ENCODE measurements around the gene PDS5B.

PDS5B gene

GRCh38 chr13:32587811-32588170, 1.5 kb downstream of the PDS5B start:
- Histone ChIP-seq H3K4me1 (ENCODE audit: control insufficient read depth, low read length) (peaks cover 28% of the 10 kb centered on the region), H3K79me2 (ENCODE audit: control insufficient read depth, low read length) (peaks cover 58% of the 10 kb centered on the region), H3K4me2 (ENCODE audit: low read length) (peak overlapping the region; percentile 77), H4K20me1 (ENCODE audit: control insufficient read depth, insufficient read depth, low read depth, low read length) (peaks cover 22% of the 10 kb centered on the region), H3K4me3 (ENCODE audit: low read length) (peak overlapping the region; percentile 89), H3K36me3 (ENCODE audit: control insufficient read depth, low read length) (peaks cover 9% of the 10 kb centered on the region), H3K9me3 (ENCODE audit: control insufficient read depth, insufficient read depth, low read length) (no peaks in the 10 kb centered on the region), H3K27ac (ENCODE audit: low read depth, low read length) (peak overlapping the region; percentile 72), H3F3A (ENCODE audit: control insufficient read depth, insufficient read depth) (no peaks in the 10 kb centered on the region), H3K27me3 (ENCODE audit: control insufficient read depth, low read length) (no peaks in the 10 kb centered on the region), H3K9me2 (replicated peaks; ENCODE audit: control insufficient read depth, low read length) (no peaks in the 10 kb centered on the region)
- TF ChIP-seq EZH2phosphoT487 (IDR thresholded peaks at IDR 0.05; ENCODE audit: borderline replicate concordance, low read length) (no peak), CTCF (IDR thresholded peaks at IDR 0.05; ENCODE audit: low read depth, low read length, poor library complexity, severe bottlenecking) (no peak)

GRCh38 chr13:32588736-32589135, 2.5 kb downstream of the PDS5B start:
- Histone ChIP-seq H3K4me1 (ENCODE audit: control insufficient read depth, low read length) (peaks cover 28% of the 10 kb centered on the region), H3K4me2 (ENCODE audit: low read length) (peak overlapping the region; percentile 77), H3K4me3 (ENCODE audit: low read length) (peak overlapping the region; percentile 89), H3K9me3 (ENCODE audit: control insufficient read depth, insufficient read depth, low read length) (no peaks in the 10 kb centered on the region), H3K27me3 (ENCODE audit: control insufficient read depth, low read length) (no peaks in the 10 kb centered on the region), H4K20me1 (ENCODE audit: control insufficient read depth, insufficient read depth, low read depth, low read length) (peaks cover 22% of the 10 kb centered on the region), H3K27ac (ENCODE audit: low read depth, low read length) (no peak overlapping the region), H3K36me3 (ENCODE audit: control insufficient read depth, low read length) (peaks cover 12% of the 10 kb centered on the region), H3K79me2 (ENCODE audit: control insufficient read depth, low read length) (peaks cover 67% of the 10 kb centered on the region), H3K9me2 (replicated peaks; ENCODE audit: control insufficient read depth, low read length) (no peaks in the 10 kb centered on the region), H3F3A (ENCODE audit: control insufficient read depth, insufficient read depth) (no peaks in the 10 kb centered on the region)
- TF ChIP-seq CTCF (IDR thresholded peaks at IDR 0.05; ENCODE audit: low read depth, low read length, poor library complexity, severe bottlenecking) (no peak), EZH2phosphoT487 (IDR thresholded peaks at IDR 0.05; ENCODE audit: borderline replicate concordance, low read length) (no peak)

- Histone ChIP-seq H3K9me2 (replicated peaks; ENCODE audit: control insufficient read depth, low read length) (no peaks in the 10 kb centered on the region), H3K27ac (ENCODE audit: low read depth, low read length) (no peak overlapping the region), H3K9me3 (ENCODE audit: control insufficient read depth, insufficient read depth, low read length) (no peaks in the 10 kb centered on the region), H3K4me2 (ENCODE audit: low read length) (peak overlapping the region; percentile 13; the same call in 1 of the 2 replicates), H3K4me1 (ENCODE audit: control insufficient read depth, low read length) (peaks cover 28% of the 10 kb centered on the region), H3K4me3 (ENCODE audit: low read length) (no peak overlapping the region), H3K36me3 (ENCODE audit: control insufficient read depth, low read length) (peaks cover 15% of the 10 kb centered on the region), H3K27me3 (ENCODE audit: control insufficient read depth, low read length) (no peaks in the 10 kb centered on the region), H3K79me2 (ENCODE audit: control insufficient read depth, low read length) (peaks cover 75% of the 10 kb centered on the region), H4K20me1 (ENCODE audit: control insufficient read depth, insufficient read depth, low read depth, low read length) (peaks cover 22% of the 10 kb centered on the region), H3F3A (ENCODE audit: control insufficient read depth, insufficient read depth) (no peaks in the 10 kb centered on the region)
- TF ChIP-seq CTCF (IDR thresholded peaks at IDR 0.05; ENCODE audit: low read depth, low read length, poor library complexity, severe bottlenecking) (no peak), EZH2phosphoT487 (IDR thresholded peaks at IDR 0.05; ENCODE audit: borderline replicate concordance, low read length) (no peak)
Observed at GRCh38 chr13:32589471-32589870, 3.2 kb downstream of the PDS5B start.

All from DOHH2 (cell line).